T-helper 17 cell (primary cell): Measurements from ENCODE around the gene AFTPH. TPM values are rescaled to one million over a fixed set of nuclear protein-coding genes. Genes with fewer than 3 reads are reported as not detected.

Experiments
- ATAC-seq: fragments of 150-1000 bp; cut with Tn5 transposase; 2 replicates; pipeline ENCODE4 v1.10.0; 2021; ENCODE audit warnings: mild to moderate bottlenecking, moderate library complexity
- DNase-seq, 3 donors: peaks; one replicate each; pipeline versions ENCODE4 v3.0.0 to v3.0.0-alpha.2; 2020 to 2021
- H3K9me3 ChIP-seq: one replicate; pipeline ENCODE4 v1.7.0; 2013; ENCODE audit warnings: low read length, mild to moderate bottlenecking; ENCODE audit not compliant: control insufficient read depth, poor library complexity, severe bottlenecking
- H3K27ac Mint-ChIP-seq: one replicate; pipeline ENCODE4 v1.8.0; 2022; ENCODE audit warnings: mild to moderate bottlenecking, moderate library complexity, mixed read lengths
- H3K27me3 Mint-ChIP-seq: one replicate; pipeline ENCODE4 v1.8.0; 2022; ENCODE audit warnings: mixed read lengths
- H3K36me3 Mint-ChIP-seq: one replicate; pipeline ENCODE4 v1.8.0; 2022; ENCODE audit warnings: low read depth, mixed read lengths
- H3K4me1 Mint-ChIP-seq: one replicate; pipeline ENCODE4 v1.8.0; 2022; ENCODE audit warnings: mild to moderate bottlenecking, mixed read lengths
- H3K4me3 Mint-ChIP-seq: one replicate; pipeline ENCODE4 v1.8.0; 2022; ENCODE audit warnings: mild to moderate bottlenecking, moderate library complexity, mixed read lengths
- total RNA-seq, 4 donors: library from RNA in 2 of 4; stranded (reverse) in 2 of 4; gene quantifications; one replicate each; pipeline ENCODE4 v1.2.3 and lab custom pipeline; 2022 to 2026

AFTPH gene
- total RNA-seq, 2 donors from 2014 or later: 33.2 to 34.8 TPM

DNA sequence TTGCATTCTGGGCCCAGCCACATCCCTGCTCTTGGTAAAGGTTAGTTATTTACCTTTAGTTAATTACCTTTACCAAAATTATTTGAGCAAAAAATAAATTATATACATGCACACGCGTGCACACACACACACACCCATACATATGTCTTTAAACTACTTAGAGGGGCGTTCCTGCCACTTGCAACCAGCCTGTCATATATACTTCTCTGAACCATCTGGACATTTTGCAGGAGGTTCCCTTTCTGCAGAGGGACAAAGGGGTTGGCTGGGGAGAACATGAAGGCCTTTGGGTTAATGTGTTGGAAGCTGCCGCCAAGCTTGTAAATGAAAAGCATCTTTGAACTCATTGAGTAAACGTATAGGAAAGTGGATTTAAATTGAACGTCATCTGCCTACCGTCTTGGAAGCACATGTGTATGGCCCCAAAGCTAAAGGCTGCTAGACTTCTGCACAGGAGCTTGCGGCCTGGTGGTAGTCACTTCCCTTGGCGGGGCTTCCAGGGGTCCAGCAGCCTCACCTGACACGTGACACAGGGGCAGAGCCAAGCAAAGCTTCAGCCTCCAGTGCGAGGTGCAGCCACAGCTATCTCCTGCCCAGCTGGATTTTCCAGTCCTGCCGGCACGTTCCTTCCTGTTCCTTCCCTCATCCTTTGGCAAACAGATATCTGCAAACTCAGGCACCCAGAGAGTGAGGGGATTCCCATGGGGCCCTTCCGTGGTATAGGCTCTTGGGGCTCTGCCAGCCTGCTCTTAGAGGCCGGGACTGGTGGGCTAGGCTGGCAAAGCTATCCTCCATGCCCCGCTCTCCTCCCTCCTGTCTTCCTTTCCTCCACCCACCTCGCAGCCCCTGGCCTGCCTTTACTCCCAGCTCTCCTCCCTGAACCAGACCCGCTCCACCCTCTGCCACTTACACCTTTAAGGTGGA, 83.5 kb downstream of the AFTPH start:
- no peaks in the 10 kb centered on the region for H3K9me3 ChIP-seq
- no peaks in the 10 kb centered on the region for H3K27me3 Mint-ChIP-seq
- ATAC-seq (no peak), DNase-seq (no peak)
- H3K36me3 Mint-ChIP-seq: no peaks in the 10 kb centered on the region
- H3K4me1 Mint-ChIP-seq: peaks cover 13% of the 10 kb centered on the region
- H3K4me3 Mint-ChIP-seq: peak overlapping the region; percentile 85
- H3K27ac Mint-ChIP-seq: peak overlapping the region; percentile 89

DNA sequence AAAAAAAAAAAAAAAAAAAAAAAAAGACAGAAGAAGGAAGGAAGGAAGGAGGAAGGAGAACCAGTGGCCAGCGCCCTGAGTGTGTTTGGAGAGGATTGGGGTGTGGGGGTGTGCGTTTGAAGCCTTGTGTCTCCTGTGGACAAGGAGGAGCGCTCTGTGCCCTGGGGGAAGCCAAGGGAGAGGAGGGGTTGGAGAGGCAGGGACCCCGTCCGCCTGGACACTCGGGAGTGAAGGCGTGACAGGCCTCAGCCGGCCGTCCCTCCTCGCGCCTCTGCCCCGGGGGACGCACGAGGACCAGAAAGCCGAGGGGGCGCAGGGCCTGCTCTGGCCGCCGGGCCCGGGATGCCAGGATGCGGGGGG, 84.7 kb downstream of the AFTPH start:
- Mint-ChIP-seq H3K36me3 (peaks cover 2% of the 10 kb centered on the region), H3K27me3 (no peaks in the 10 kb centered on the region), H3K4me1 (peaks cover 15% of the 10 kb centered on the region), H3K4me3 (peak overlapping the region; percentile 85), H3K27ac (peak overlapping the region; percentile 89)
- DNase-seq (no peak), ATAC-seq (no peak)
- H3K9me3 ChIP-seq: no peaks in the 10 kb centered on the region

DNA sequence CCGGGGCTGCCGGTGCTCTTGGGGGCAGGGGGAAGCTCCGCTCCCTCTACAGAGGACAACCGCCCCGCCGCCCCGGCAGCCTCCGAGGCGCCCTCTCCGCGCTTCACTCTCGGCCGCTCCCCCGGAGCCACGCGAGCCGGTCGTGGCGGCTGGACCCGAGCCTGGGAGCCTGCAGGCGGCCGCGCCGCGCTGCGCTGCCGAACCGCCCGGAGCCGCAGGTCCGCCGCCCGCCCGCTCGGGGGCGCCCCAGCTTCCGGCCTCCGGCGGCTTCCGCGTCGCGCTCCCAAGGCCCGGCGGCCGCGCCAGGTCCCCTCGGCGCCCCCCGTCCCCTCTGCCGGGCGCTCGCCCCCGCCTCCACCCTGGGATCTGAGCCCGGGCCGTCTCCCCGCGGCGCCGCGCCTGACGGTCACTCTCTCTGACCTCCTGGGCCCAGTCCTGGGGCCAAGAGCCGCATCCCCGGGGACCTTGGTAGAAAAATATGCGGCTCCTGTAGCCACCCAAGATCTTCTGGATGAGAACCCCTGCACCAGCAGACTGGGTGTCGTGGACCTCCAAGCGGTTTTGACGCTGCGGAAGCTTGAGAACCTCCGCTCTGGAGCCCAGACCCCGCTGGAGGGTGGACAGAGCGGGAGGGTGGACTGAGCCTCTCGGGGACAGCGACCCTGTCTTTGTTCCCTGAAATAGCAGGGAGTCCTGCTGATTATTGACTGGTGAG, 85.3 kb downstream of the AFTPH start:
- H3K36me3 Mint-ChIP-seq: peaks cover 2% of the 10 kb centered on the region
- DNase-seq (peak; percentile 60 to 71 (median 69)), ATAC-seq (peak; percentile 65)
- peaks cover 15% of the 10 kb centered on the region for H3K4me1 Mint-ChIP-seq
- no peaks in the 10 kb centered on the region for H3K9me3 ChIP-seq
- no peak overlapping the region for H3K27ac Mint-ChIP-seq
- peak overlapping the region; percentile 85 for H3K4me3 Mint-ChIP-seq
- H3K27me3 Mint-ChIP-seq: no peaks in the 10 kb centered on the region

DNA sequence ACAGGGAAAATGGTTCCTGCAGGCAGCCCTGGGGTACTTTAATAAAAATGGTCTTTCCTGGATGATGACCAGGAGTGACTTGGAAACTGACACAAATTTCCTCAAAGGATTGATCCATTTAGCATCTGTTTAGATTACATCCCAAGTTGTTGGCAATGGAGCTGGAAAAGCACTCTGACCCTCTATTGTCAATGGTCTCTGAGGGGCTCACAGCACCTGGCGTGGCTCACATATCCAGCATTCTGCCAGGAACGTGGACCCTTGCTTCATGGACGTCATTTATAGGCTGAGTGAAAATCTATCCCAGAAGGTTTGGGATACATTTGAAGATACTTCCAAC, 85.8 kb downstream of the AFTPH start:
- Mint-ChIP-seq H3K36me3 (peaks cover 2% of the 10 kb centered on the region), H3K4me1 (peaks cover 15% of the 10 kb centered on the region), H3K27ac (no peak overlapping the region), H3K27me3 (no peaks in the 10 kb centered on the region), H3K4me3 (peak overlapping the region; percentile 64)
- ATAC-seq: no peak
- no peaks in the 10 kb centered on the region for H3K9me3 ChIP-seq
- no peak for DNase-seq

DNA sequence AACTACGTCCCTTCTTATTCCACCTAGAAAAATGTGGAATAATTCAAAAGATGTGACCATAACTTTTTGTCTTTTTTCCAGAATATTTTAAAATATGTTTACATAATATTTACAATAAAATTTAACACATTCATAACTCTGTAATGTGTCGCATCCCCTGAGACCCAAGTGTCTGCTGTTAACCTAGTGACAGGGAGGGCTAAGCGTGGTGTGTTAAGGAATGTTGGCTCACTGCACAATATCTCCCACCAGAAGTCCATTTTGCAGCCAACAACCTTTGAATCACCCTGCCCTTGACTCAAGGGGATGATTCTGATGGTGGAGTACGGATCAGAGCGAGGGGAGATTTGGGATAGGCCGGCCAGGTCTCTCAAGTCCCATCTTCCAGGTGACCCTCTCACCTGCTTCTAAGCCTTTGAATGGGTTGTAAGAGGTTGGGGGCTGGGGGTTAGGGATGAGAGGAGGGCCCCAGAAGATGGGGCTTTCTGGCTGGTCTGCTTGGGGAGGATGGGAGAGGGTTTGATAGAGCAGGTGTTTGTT, 86.3 kb downstream of the AFTPH start:
- H3K27me3 Mint-ChIP-seq: no peaks in the 10 kb centered on the region
- no peak overlapping the region for H3K27ac Mint-ChIP-seq
- H3K4me1 Mint-ChIP-seq: peaks cover 15% of the 10 kb centered on the region
- H3K36me3 Mint-ChIP-seq: peaks cover 2% of the 10 kb centered on the region
- ATAC-seq (no peak), DNase-seq (no peak)
- no peaks in the 10 kb centered on the region for H3K9me3 ChIP-seq
- H3K4me3 Mint-ChIP-seq: no peak overlapping the region

DNA sequence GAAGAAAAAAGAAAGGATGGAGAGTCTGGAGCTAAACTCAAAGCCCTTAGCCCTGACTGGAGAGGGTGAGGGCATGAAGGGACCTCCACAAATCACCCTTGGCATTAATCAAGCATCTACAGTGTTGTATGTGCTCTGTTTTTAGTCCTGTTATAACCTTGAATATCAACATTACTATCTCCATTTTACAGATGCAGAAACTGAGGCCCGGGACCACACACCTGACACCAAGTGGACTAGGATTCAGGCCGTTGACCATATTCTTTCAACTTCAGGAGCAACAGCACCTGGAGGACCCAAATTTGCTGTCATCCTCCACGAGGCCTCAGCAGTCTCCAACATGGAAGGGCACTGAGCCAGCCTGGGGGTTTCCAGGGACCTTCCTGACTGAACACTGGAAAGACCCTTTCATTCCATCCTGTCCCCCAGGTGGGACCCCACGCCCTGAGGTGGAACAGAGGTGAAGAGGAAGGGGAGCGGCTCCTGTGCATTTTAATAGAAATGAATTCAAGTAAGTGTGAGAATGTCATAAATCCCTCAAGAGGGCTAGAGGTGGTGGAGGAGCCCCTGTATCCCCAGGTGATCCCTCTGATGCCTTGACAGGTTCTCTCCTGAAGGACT, 88.6 kb downstream of the AFTPH start:
- Mint-ChIP-seq H3K4me1 (peaks cover 13% of the 10 kb centered on the region), H3K4me3 (no peak overlapping the region), H3K36me3 (peaks cover 2% of the 10 kb centered on the region), H3K27me3 (no peaks in the 10 kb centered on the region), H3K27ac (no peak overlapping the region)
- DNase-seq: no peak
- no peaks in the 10 kb centered on the region for H3K9me3 ChIP-seq
- ATAC-seq: no peak

DNA sequence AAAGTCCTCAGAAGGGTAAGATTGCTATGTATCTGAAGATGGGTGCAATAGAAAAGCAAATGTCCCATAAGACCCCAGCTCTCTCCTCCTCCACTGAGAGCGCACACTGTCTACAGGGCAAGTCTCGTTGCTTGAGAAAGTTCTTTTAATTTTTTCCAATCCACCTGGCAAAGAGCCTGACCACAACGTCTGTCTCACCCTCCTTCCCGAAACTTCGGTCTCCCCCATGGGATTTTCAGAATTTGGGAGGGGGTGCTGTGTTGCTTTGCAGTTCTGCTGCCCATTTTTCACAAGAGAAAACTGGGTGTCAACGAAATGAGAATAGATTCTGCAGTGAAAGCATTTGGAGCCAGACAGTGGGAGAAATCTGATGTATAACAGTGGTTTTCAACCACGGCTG, 89.1 kb downstream of the AFTPH start:
- Mint-ChIP-seq H3K27me3 (no peaks in the 10 kb centered on the region), H3K4me1 (peaks cover 7% of the 10 kb centered on the region), H3K4me3 (no peak overlapping the region), H3K36me3 (peaks cover 4% of the 10 kb centered on the region), H3K27ac (no peak overlapping the region)
- ATAC-seq (no peak), DNase-seq (no peak)
- no peaks in the 10 kb centered on the region for H3K9me3 ChIP-seq

DNA sequence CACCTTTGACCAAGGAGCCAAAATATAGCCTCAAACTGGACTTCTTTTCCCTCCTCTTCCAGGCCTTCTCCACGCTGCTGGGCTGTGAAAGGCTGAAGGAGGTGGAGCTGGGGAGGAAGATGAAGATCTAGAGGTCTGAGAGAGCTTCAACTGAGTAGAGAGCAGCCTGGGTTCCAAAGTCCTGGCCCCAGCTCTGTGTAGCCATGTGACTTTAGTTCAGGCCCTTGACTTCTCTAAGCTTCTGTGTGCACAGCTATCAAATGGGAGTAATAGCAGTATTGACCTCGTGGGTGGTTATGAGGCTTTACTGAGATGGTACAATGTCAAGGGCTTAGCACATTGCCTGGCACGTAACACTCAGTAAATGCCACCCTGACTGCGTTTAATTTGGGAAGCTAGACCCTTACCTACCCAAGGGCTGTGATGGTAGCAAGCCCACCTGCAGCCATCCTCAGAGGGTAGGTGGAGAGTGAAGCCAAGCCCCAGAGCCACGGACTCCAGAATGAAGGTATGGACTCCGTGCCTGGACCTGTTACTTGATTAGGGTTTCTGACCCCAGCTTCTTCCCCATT, 91.2 kb downstream of the AFTPH start:
- H3K4me3 Mint-ChIP-seq: no peak overlapping the region
- H3K36me3 Mint-ChIP-seq: peaks cover 4% of the 10 kb centered on the region
- no peaks in the 10 kb centered on the region for H3K27me3 Mint-ChIP-seq
- no peak overlapping the region for H3K27ac Mint-ChIP-seq
- H3K9me3 ChIP-seq: no peaks in the 10 kb centered on the region
- DNase-seq: no peak
- peaks cover 2% of the 10 kb centered on the region for H3K4me1 Mint-ChIP-seq
- no peak for ATAC-seq

DNA sequence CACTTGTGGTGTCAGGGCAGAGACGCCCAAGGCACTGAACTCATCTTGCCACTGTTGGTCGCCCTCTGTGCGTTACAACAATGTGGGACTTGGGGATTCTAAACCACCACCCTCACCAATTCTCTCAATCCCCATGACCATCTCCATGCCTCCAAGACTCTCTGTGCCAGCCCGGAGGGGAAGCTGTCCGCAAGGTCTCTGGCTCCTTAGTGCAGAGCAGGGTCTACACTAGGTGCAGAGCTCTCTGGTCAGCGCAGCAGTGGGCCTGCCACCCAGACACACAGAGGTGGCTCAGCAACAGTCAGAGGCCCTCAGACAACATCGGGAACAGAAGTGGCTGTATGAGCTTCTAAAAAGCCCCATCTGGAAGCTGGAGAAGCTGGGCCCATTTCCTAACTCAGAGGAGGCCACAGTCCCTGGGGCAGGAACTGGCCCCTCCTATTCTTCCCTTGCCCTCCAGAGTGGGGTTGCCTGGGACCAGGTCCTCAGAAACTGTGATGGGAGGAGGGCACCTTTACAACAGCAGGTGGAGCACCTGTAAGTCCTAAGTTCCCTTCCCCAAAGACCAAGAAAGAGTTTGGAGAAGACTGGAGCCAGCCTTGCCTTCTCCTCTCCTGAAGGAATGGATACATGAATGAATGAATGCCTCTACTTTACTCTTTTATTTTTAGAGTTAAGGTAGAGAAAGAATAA, 91.9 kb downstream of the AFTPH start:
- no peaks in the 10 kb centered on the region for H3K27me3 Mint-ChIP-seq
- H3K27ac Mint-ChIP-seq: no peak overlapping the region
- H3K4me1 Mint-ChIP-seq: peaks cover 5% of the 10 kb centered on the region
- H3K9me3 ChIP-seq: no peaks in the 10 kb centered on the region
- H3K4me3 Mint-ChIP-seq: no peak overlapping the region
- no peak for ATAC-seq
- H3K36me3 Mint-ChIP-seq: peaks cover 4% of the 10 kb centered on the region
- DNase-seq: no peak

DNA sequence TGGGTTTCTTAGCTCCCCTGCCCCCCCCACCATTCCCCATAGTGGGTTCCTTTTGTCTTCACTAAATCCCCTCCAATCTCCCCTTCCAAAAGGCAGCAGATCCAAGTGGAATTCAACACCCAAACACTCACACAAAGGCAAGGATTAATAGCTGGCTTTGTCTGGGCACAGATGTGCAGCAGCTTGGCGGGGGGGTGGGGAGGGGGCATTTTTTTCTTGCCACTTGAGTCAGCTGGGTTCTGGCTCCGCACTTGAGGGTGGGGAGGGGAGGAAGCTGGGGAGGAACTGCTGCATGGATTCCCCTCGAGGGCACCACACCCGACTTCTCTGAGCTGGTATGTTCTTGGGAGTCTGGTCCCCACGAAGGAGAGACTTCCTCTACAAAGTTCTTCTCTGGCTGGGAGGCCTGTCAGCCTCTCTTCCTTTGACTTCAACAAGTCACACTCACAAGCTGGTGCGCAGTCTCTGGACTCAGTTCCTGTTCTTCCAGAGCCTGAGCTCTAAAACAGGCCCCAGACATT, 93.6 kb downstream of the AFTPH start:
- Mint-ChIP-seq H3K27ac (no peak overlapping the region), H3K27me3 (no peaks in the 10 kb centered on the region), H3K4me1 (peaks cover 5% of the 10 kb centered on the region), H3K36me3 (peaks cover 4% of the 10 kb centered on the region), H3K4me3 (no peak overlapping the region)
- no peaks in the 10 kb centered on the region for H3K9me3 ChIP-seq
- DNase-seq (no peak), ATAC-seq (no peak)

DNA sequence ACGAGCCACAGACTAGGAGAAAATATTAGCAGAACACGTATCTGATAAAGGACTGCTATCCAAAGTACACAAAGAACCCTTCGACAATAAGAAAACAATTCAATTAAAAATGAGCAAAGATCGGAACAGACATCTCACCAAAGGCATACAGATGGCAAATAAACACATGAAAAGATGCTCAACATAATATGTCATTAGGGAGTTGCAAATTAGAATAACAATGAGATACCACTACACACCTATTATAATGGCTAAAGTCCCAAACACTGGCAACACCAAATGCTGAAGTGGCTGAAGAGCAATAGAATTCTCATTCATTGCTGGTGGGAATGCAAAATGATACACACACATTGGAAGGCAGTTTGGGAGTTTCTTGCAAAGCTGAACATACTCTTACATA, 96.5 kb downstream of the AFTPH start:
- no peak overlapping the region for H3K4me3 Mint-ChIP-seq
- no peak for ATAC-seq
- DNase-seq: no peak
- H3K27me3 Mint-ChIP-seq: no peaks in the 10 kb centered on the region
- peaks cover 2% of the 10 kb centered on the region for H3K36me3 Mint-ChIP-seq
- H3K9me3 ChIP-seq: no peaks in the 10 kb centered on the region
- peak overlapping the region; percentile 19 for H3K27ac Mint-ChIP-seq
- peaks cover 3% of the 10 kb centered on the region for H3K4me1 Mint-ChIP-seq

DNA sequence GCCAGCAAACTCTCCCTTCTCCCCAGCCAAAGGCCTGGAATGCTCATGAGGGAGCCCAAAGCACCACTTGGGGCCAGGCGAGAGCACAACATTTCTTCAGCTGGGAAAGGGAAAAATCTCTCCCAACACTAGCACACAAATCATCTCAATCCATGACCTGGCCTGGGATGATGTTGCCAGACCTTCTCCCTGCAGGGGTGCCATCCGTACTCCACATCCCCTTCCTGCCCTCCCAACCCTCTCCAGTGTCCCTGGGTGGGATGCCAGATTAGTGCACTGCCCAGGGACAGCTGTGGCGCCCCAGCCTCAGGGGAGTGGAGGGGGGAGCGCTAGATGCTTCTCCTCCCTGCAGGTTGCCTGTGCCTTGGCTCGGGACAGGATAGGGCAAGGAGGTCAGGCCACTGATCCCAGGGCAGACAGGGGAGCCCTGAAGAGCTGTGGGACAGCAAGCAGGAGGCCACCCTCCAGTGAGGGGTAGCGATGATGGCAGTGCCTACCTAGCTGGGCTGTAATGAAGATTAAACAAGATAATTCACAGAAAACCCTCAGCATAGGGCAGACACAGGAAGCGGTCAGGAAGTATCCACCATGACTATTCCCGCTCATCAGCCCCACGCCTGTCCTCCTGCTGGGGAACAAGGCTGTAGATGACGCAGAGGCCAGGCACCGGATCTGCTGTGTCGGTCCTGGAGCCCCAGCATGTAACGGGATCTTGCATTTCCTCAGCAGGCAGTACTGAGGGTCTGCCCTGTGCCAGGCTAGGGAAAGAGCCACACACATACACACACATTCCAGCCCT, 98.5 kb downstream of the AFTPH start:
- no peak for ATAC-seq
- no peak for DNase-seq
- Mint-ChIP-seq H3K27me3 (no peaks in the 10 kb centered on the region), H3K27ac (no peak overlapping the region), H3K36me3 (peaks cover 2% of the 10 kb centered on the region), H3K4me1 (peaks cover 6% of the 10 kb centered on the region), H3K4me3 (no peak overlapping the region)
- H3K9me3 ChIP-seq: no peaks in the 10 kb centered on the region
